Fibroblast of villous mesenchyme (primary cell): ENCODE measurements around the gene ARID4A. TPM values are rescaled to one million over a fixed set of nuclear protein-coding genes. Genes with fewer than 3 reads are reported as not detected.

ENCODE experiments used
- DNase-seq: peaks from one replicate; pipeline ENCODE4 v3.0.0-alpha.2; 2010; ENCODE audit warnings: low read depth
- H3K4me3 ChIP-seq: 2 replicates; pipeline ENCODE4 v1.5.1; 2011; ENCODE audit warnings: low read depth, mild to moderate bottlenecking, low read length
- total RNA-seq: library from RNA; depleted of rRNA; stranded (reverse); fragments of >200 nt; gene quantifications from 2 replicates; pipeline ENCODE4 v1.2.3, GENCODE V29; 2012
- TF ChIP-seq, protein P1 (sequence below): IDR thresholded peaks from 2 replicates; pipeline ENCODE4 v1.5.1; 2012; ENCODE audit warnings: low read depth, mild to moderate bottlenecking, low read length; ENCODE audit not compliant: insufficient read depth

ARID4A gene
- total RNA-seq, 1 donor = 10.8 TPM

DNA sequence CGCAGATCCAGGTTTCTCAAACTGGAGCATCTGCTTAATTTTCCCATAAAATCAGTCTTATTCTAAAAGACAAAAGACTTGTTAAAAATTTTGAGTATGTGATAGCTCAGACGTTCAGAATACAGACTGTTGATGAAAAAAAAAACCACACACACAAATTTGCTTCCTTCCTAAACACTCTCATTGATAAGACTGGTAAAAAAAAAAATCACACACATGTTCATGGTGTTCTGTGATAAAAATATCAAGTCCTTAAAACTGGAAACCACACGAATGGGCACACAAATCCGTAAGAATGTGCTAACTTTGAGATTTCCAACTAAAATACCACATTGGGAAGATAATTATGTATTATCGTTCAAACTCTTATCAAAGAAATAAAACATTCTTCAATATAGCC lies 6.7 kb upstream of the ARID4A start:
- no peak overlapping the region for H3K4me3 ChIP-seq
- TF ChIP-seq, protein P1, sequence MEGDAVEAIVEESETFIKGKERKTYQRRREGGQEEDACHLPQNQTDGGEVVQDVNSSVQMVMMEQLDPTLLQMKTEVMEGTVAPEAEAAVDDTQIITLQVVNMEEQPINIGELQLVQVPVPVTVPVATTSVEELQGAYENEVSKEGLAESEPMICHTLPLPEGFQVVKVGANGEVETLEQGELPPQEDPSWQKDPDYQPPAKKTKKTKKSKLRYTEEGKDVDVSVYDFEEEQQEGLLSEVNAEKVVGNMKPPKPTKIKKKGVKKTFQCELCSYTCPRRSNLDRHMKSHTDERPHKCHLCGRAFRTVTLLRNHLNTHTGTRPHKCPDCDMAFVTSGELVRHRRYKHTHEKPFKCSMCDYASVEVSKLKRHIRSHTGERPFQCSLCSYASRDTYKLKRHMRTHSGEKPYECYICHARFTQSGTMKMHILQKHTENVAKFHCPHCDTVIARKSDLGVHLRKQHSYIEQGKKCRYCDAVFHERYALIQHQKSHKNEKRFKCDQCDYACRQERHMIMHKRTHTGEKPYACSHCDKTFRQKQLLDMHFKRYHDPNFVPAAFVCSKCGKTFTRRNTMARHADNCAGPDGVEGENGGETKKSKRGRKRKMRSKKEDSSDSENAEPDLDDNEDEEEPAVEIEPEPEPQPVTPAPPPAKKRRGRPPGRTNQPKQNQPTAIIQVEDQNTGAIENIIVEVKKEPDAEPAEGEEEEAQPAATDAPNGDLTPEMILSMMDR = no peak
- DNase-seq = no peak

DNA sequence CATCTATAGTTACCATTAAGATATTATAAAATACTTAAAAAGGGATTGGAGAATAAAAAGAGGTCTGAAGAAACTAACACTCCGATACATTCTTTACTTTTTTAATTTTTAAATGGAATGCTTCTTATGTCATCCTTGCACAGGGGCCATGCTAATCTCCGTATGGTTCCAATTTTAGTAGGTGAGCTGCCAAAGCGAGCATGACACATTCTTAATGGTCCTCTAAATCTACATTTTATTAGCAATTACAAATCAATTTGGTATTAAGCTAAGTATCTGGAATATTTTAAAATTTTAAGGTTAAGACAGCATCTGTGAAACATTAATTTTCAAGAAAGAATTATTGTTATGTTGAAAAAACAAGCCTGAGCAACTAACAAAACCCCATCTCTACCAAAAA lies 6.2 kb upstream of the ARID4A start:
- DNase-seq = no peak
- TF ChIP-seq, protein P1 = no peak
- no peak overlapping the region for H3K4me3 ChIP-seq

DNA sequence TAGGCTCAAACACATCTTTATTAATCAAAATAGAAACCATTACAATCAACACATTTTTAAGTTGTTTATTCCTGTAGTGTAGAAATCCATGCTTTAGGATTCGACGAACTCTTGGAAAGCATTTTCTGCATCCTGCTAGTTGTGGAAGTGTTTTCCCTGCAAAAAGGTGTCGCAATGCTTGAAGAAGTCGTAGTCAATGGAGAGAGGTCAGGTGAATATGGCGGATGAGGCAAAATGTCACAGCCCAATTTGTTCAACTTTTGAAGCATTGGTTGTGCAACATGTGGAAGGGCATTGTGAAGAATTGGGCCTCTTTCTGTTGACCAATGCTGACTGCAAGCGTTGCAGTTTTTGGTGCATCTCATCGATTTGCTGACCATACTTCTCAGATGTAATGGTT lies 4.2 kb upstream of the ARID4A start:
- no peak overlapping the region for H3K4me3 ChIP-seq
- TF ChIP-seq, protein P1 = no peak
- no peak for DNase-seq

DNA sequence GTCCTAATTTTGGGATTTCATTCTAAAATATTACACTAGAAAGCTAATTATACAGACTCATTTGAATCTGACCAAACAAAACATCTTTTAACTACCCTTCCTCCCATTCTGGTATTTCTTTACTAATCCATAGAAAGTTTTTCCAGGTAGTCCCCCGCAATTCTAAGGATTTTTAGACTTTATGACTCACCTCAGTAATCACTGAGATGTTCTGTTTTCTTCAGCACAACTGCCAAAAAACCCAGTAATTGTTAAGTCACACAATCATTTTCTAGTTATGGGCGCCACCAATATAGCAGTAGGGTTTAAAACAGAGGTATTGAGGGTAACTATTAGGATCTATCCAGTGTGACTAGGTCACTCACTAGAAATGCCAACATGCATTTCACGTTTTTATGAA lies 1.6 kb upstream of the ARID4A start:
- TF ChIP-seq, protein P1 = no peak
- no peak for DNase-seq
- peak overlapping the region; percentile 85 for H3K4me3 ChIP-seq

DNA sequence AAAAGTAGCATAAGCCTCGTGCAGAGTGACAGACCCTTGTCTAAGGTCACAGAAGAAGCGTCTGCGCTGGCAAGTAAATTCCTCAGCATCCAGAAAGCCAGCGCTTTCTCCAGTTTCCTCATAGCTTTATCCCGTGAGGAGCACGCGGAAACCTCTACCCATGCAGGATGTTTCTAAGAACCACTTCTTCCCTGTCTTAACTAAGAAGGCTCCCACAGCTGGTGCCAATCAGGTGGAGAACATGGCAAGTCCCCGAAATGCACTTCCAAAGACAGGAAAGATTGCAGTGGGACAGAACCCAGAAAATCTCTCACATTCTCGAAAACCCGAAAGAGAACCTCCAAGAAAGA lies 968 bp upstream of the ARID4A start:
- peak overlapping the region; percentile 85 for H3K4me3 ChIP-seq
- TF ChIP-seq, protein P1 = no peak
- peak; percentile 86 for DNase-seq

DNA sequence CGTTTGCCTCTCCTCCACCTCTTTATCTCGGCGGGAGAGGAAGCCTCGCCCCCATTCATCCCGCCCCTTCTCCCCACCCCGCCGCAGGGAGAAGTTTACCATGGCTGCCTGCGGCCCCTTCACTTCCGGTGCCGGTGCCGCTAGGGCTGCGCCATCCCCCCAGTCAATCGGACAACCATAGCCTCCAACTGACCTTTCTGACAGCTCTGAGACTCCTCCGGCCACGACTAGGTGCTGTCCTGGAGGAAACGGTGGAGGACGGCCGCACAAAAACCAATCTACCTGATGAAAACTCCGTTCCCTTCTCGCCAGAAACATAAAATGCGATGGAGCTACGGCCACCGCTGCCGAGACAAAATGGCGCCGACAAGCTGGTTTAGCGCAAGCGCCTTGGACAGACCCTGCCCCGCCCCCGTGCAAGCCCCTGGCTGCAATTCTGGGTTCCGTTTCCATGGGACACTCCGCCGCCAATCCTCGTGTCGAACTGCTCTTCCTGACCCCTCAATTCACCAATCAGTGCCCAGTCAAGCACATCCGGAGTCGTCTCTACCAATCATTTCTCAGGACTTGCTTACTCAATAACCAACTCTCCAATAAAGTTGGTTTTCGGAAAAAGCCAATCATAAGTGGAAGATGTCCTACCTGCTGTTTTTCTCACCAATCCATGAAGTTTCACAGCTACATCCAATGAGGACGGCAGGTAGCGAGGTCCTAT lies 436 bp upstream of the ARID4A start:
- TF ChIP-seq, protein P1 = no peak
- H3K4me3 ChIP-seq = peak overlapping the region; percentile 99
- DNase-seq = peak; percentile 100
